HG03139 (cell line): ENCODE results near the gene ALDH1A1.

Source experiments
- ATAC-seq: cut with Tn5 transposase; IDR thresholded peaks from one replicate; pipeline ENCODE4 v1.9.1; 2021; ENCODE audit not compliant: unreplicated experiment

ALDH1A1 gene

DNA sequence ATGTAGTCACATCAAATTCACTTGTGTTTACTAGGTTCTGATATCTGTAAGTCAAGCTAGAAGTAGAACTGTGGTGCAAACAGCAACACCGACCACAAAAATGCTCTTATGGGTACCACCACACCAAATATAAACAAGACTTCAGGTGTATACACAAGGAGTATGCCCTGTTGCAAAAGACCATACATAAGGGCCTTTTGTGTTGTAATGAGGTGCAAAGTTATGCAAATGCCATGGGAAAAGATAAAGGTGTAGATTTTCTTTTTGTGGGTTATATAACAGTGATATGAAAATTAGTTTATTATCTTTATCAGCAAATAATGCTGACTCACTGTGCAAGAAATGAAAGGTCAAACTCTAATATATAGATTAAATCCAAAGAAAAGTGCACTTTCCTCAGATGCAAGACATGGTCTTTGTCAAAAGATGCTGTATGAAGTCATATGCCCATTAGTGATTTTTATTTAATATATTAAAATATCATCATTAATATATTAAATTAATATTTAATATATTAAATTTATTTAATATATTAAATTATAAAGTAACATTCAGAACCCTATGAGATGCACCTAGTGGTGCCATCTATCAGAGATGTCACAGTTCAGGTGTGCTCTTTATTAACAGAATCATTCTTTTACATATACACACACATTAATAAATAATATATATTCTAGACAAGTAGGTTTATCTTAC, 26.7 kb upstream of the ALDH1A1 start:
- ATAC-seq = no peak

DNA sequence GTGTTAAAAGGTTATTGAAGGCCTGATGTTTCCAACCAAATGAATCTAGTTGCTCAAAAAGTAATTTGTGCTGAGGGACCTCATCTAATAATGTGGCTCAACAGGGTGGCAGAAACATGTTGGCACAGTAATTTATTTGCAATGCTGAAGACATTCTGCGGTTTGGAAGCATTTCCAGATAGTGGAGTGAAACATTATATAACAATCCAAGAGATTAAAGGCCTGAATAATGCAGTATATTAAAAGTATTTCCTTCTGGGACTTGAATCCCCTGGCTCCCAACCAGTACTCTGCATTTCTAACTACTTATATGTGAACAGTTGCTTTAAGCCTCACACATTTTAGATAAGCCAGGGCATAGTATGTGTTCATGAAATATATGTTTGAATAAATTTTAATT, 25.9 kb upstream of the ALDH1A1 start:
- no peak for ATAC-seq

DNA sequence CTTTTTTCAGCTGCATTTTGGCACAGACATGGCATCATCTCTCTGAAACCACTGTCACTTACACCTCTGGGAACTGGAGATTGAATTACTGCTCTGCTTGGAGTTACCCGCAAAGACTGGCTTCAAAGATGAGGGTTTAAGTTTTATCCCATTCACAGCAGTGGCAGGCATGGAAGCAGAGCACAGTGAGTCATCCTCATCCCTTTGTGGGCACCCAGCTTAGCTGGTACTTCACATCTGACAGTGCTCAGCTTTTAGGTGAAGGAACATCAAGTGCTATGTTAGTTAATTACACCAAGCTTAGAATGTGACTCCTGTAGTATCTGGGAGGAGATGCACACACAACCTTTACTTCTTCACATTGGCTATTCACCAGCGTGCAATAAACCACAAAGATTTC, 24.8 kb upstream of the ALDH1A1 start:
- ATAC-seq = no peak

DNA sequence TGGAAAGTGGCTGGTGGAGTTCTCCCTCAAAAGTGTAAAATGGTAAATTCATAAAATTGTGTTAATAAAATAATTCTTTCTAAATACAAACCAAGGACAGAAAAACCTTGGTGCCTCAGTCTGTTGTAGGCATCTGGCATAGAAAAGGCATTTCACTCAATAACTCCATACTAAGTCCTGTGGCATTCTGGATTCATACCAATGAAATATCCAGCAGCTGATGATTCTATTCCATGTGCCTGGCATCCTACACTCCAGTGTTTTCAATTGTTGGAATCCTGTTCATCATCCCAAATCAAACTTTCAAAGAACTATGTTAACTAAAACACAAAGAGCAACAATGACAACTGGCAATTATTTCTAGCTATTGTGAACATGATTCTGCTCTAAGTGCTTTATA, 21.6 kb upstream of the ALDH1A1 start:
- ATAC-seq = no peak

DNA sequence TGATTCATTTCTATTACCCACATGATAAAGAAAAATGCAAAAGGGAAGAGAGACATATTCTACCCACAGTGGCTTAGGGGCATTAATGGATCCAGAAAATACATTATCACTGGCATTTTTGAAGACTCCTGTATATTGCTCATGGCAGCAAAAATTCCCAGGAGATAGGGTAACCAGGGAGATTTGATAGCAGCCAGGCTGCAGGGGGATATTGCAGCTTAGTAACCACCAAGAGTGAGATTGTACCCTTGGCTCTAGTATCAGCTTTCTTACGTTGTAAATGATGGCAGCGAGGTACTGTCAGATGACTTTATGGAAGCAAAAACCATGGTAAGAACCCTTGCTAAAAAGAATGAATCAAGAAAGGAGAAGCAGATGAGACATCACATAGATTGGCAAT, 19.8 kb upstream of the ALDH1A1 start:
- ATAC-seq = no peak

DNA sequence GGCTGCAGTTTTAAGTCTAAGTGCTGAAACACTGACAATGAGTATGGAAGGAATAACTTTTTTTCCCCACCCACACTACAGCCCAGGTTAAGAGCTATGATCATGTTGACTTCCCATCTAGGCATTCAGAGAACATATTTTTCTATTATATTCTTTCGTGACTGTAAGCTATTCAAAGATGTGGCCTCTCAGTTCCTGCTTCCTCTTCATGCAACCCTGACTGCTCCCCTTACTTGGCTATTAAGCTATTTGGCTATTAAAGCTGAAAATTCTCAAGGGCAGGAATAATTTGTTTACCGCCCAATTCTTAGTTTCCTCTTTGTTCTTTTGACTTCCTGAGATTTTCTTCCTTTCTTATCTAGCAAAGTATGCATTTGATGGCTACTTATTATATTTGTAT, 18.6 kb upstream of the ALDH1A1 start:
- no peak for ATAC-seq

DNA sequence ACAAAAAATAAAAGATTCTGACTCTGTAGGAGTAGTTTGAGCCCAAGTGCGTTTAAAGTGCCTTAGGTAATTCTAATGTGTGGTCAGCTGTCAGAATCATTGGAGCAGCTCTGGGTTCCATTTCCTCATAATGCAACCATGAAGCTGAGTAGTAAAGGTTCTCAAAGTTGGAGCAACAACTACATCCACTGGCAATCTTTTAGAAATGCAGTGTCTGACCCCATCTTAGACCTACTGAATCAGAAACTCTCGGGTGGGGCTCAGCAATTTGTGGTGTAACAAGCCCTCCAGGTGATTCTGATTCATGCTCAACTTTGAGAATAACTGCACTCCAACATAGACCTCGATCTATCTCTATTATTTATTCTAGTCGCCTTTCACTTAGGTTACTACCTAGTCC, 7.6 kb upstream of the ALDH1A1 start:
- no peak for ATAC-seq

DNA sequence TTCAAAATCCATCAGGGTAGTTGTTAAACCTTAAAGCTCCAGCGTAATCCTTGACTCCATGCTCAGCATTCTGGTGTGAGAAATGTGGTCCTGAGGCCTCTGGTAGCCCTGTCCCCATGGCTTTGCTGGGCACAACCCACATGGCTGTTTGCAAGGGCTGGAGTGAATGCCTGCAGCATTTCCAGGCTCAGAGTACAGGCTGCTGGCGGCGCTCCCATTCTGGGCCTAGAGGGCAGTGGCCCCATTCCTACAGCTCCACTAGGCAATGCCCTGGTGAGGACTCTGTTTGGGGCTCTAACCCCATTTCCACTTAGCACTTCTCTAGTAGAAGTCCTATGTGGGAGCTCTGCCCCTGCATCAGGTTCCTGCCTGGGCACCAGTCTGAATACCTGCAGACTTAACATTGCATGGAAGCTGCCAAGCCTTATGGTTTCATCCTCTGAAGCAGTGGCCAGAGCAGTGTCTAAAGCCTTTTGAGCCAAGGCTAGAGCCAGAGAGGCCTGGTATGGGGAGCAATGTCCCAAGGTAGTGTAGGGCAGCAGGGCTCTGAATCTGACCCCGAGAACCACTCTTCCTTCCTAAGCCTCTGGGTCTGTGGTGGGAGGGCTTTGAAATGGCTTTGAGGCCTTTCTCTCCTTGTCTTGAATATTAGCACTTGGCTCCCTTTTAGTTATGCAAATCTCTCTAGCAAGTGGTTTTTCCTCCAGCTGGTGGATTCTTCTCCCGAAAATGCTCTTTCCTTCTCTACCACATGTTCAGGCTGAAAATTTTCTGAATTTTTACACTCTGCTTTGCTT, 5.8 kb upstream of the ALDH1A1 start:
- ATAC-seq = no peak

DNA sequence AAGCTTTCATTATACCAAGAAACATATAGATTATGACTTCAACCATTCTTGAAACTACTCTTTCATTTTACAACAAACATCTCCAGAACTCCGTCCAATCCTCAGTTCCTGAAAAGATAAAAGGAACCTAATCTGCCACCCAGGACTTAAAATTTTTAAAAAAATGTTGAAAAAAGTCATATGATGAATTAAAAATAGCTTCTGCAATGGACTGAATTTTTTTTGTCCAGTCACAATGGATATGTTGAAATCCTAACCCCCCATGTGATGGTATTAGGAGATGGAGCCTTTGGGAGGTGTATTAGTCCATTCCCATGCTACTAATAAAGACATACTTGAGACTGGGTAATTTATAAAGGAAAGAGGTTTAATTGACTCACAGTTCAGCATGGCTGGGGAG, 2.7 kb upstream of the ALDH1A1 start:
- no peak for ATAC-seq

DNA sequence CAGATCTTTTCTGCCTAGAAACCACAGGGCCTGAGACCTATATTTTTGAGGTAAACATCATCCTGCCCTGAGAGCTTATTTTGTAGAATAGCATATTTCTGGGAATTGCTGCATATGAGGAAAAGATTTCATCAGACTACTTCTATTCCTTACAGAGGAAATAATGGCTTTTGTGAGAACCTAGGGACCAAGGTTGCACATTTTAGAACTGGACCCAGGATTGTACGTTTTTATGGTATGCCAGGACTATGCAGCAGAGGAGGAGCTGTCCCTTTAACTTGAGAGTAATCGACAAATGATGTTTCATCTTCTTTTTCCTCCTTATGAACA, 2.2 kb upstream of the ALDH1A1 start:
- no peak for ATAC-seq

DNA sequence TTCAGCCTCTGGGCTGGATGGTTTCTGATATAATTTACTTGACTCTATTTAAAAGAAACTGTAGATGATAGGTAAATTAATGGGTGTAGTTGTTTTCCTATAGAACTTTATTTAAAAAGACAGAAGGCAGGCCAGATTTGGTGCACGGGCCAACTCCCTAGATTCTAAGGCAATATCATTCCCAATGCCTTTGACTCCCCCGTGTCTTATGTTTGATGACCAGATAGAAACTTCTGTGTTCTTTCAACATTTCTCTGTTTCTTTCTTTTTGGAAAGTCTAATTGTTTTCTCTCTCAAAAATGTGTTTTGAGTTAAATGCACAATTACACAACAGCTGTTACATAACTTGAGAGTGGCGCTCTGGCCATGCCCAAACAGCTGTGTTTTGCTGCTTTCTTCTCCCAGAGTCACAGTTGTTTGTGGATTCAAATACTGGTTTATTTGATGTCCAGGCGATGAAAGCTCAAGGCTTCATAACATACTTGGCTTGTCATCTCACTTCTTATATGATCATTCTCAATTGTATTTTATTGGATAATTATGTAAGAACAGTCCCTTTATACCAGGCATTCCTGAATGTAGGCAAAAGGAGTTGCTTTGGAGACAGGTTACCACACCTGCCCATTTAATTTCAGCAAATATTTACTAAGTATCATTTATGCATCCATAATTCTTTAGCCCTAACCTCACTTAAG, 1.7 kb upstream of the ALDH1A1 start:
- ATAC-seq = no peak

DNA sequence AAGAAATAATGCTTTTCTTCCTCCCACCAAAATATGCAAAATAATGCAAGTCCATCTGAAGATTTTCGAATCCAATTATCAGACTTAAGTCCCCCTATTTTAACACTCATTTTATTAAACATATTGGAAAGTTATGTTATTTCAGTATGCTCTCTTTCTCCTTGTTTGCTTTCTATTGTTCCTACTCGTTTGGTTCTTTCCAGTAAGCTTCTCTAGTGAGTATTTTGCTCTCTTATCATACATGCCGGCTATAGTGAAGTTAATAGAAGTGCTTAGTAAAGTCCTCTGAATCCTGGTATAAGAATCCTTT, 517 bp downstream of the ALDH1A1 start:
- ATAC-seq = no peak

DNA sequence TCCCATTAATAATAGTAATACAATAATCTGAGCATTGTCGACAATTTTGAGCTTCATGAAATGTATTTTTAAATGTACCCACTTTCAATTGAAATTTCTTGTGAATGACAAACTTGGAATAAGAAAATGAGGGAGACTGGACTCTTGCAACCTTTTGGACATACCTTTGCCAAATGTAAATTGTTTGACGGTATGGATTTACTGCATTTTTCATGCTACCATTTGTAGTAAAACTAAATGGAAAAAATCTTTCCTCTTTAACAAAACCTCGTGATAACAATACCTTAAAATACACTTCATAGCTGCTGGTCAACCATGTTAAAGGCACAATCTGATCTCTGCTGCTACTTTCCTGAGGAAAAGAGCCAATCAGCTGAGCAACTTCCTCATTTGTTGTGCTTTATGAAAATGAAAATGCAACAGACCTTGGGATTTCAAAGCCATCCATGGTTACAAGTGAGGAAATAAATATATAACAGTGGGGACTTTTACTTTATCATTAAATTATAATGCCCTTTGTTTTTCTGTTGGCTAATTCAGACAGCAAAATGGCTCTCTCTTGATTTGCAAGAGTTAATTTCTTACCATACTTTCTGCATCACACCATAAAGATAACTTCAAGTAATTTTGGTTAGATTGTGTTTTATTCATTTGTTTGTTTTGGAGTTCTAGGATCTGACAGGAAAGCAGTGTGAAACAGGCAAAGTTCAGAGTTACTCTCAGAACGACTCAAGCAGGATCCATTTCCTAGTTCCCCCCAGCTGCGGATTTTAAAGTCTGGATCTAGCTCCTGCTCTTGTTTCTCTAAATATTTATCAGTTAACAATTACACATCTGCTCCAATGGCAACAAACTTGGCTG, 1.1 kb downstream of the ALDH1A1 start:
- no peak for ATAC-seq

DNA sequence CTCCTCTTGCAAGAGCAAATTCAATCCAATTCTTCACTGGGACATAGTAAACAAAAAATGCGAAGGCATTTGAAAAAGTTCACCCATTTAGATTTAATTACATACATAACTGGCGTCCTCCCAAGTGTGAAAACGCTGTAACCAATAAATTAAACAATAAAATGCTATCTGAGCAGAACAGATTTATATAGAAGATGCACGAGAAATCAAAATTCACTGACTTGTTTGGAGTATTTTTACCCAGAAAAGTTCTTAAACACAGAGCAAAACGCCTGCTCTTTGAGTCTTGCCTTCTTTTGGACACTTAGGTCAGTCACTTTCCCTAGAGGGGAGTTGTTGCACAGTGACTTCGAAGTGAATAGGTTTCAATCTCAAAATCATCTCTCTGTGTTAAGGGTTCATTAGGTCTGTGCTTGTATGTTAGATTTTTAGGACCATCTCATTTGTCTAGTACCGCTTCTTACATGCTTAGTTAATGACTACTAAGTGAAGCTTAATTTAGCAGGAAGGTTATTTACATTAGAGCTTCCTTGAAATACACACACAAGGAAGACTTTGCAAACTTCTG, 1.9 kb downstream of the ALDH1A1 start:
- ATAC-seq = no peak

DNA sequence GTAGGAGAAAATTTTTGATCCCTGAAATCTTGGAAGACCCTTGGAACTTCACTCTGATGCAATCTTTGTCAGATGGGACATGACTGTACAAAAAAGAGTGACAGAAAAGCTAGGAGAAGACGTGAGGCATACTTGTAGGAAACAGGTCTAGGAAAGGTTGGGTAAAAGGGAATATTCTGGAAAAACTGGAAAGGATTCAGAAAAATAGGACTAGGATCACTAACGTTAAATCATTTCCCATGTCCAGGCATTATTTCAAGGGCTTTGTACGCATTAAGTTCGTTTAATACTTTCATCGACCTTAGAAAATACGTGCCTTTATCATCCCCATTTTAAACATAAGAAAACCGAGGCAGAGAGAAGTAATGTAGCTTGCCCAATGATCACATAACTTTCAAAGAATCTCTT, 2.9 kb downstream of the ALDH1A1 start:
- no peak for ATAC-seq

DNA sequence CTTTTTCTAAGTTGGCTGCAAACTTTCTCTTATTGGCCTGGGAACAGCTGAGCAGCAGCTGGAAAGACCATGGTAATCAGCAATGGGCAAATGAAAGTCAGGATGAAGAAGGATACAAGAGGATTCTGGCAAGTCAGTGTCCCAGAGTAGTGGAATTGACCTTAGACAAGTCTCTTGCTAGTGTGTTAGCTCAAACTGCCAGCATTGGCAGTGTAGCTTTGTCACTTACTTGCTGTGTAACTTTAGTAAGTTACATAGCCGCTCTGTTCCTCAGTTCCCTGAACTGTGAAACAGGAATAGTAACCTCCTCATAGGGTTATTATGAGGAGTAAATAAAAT, 3.6 kb downstream of the ALDH1A1 start:
- no peak for ATAC-seq

DNA sequence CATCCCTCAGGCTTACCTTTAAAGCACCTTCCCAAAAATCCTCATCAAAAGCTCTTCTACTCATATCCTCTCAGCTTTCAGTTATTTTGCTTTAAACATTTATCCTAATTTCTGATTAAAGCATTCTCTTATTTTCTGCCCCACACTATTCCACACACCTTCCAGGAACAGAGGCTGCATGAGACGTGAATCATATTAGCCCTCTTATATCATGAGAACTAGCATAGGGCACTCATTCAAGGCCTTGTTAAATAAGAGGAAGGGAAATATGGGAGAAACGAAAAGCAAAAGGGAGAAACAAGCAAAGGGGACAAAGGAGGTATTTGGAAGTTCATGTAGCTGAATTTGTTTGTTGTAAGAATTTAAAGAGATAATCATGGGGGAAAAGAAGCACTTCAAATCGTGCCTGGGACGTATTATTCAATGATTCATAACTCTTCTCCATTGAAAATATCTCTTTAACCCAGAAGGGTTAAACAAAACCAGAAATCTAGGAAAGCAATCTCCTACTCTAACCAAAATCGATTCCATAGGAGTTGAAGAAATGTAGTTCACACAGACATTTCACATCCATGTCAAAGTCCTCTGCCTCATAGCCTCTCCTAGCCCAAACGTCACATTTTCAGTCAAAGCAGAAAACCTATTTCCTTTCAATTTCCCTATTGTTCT, 4.1 kb downstream of the ALDH1A1 start:
- no peak for ATAC-seq

DNA sequence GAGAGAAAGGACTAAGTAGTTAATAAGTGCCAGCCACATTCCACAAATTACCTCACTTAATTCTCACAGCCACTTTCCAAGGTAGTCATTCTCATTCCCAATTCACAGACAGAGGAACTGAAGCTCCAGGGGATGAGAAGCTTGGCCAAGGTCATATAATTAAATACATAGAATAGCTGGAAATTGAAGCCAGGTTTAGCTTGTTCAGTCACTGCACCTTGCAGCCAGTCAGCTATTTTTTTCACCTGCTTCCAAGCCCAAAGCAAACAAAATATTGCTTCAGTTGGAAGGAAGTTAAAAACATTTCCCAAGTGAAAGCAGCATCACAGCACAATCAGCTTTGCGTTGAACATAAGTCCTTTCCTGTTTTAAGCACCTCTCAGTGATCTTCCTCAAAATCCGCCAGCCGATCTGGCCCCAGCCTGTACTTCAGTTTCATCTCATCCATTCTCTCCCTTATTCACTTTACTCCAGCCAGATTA, 4.8 kb downstream of the ALDH1A1 start:
- no peak for ATAC-seq

DNA sequence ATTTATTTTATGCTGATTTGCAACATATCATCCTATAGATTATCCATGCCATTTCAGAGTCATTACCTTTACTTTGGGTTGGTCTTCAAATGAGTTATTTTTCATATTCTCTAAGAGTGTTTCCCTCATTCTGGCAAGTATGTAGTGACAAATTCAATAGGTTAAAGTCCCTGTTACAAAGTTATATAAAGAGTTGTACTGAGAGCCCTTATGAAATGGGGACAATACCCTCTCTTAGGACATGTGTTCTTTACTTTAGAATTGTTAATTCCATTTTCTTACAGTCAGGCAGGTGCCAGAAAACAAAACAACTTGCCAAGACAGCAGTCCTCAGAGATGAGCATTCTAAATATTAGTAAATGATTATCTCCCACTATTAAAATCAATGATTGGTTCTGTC, 6.0 kb downstream of the ALDH1A1 start:
- no peak for ATAC-seq

DNA sequence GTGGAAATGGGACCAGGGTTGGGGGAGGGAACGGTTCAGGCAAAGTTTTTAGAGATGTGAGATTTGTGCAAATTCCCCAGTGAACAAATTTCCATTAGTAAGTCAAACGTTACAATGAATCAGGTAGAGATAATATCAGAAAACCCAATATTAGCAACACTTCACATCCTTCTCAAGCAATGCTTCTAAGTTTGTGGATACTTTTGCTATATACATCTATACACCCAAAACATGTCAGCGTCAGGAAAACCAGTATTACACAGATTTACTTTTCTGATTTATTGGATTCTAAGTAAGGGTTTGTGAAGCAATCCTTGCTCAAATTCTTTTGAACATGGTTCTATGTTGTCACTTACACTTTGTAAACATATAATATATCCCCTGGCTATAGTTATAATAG, 6.5 kb downstream of the ALDH1A1 start:
- ATAC-seq = no peak

DNA sequence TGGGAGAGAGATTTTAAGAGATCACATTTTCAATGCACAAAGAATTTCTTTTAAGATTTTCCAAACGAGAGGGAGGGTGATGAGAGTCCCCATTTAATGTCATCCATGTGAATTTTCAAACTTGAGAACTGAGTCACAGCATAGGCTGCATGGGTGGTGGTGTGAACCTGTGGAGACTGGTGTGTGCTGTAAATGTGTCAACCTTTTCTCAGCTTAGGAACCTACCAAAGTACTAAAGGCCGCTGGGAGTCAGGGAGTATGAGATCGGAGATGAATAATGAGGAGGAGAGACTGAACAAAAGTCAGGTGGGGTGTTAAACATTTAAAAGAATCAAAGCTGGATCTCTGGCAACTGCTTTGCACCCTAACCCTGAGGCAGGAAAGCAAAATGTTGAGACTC, 7.5 kb downstream of the ALDH1A1 start:
- ATAC-seq = no peak
